H7 (cell line): ENCODE measurements around the gene HECW1. TPM values are rescaled to one million over a fixed set of nuclear protein-coding genes. Genes with fewer than 3 reads are reported as not detected.

Experiments used
- DNase-seq: peaks from one replicate; pipeline ENCODE4 v3.0.0; 2012
- H3K27me3 ChIP-seq: 2 replicates; pipeline ENCODE4 v1.6.0; 2011; ENCODE audit warnings: mild to moderate bottlenecking, low read length; ENCODE audit not compliant: control insufficient read depth, insufficient read depth
- H3K36me3 ChIP-seq: replicated peaks from 2 replicates; pipeline ENCODE4 v1.5.1; 2011; ENCODE audit warnings: low read length; ENCODE audit not compliant: control insufficient read depth, insufficient read depth
- H3K4me3 ChIP-seq: 2 replicates; pipeline ENCODE4 v1.5.1; 2011; ENCODE audit warnings: low read depth, mild to moderate bottlenecking, control low read depth, low read length, moderate library complexity; ENCODE audit not compliant: insufficient read depth
- total RNA-seq: library from RNA; depleted of rRNA; stranded (reverse); fragments of >200 nt; shearing (Covaris generic); gene quantifications from 2 replicates; pipeline ENCODE4 v1.2.3, GENCODE V29; 2014

The HECW1 gene
- total RNA-seq, 1 experiment from 2014 or later, result 4.3 TPM

- no peak for DNase-seq
- no peaks in the 10 kb centered on the region for H3K36me3 ChIP-seq
- H3K4me3 ChIP-seq, result no peak overlapping the region
- H3K27me3 ChIP-seq, result no peaks in the 10 kb centered on the region
Observed at GRCh38 chr7:43491123-43491522, 378.7 kb downstream of the HECW1 start.

GRCh38 chr7:43491984-43492383 lies 379.5 kb downstream of the HECW1 start:
- H3K36me3 ChIP-seq, result no peaks in the 10 kb centered on the region
- no peak overlapping the region for H3K4me3 ChIP-seq
- no peaks in the 10 kb centered on the region for H3K27me3 ChIP-seq
- no peak for DNase-seq

GRCh38 chr7:43492896-43493295 lies 380.4 kb downstream of the HECW1 start:
- no peaks in the 10 kb centered on the region for H3K36me3 ChIP-seq
- DNase-seq, result no peak
- no peaks in the 10 kb centered on the region for H3K27me3 ChIP-seq
- no peak overlapping the region for H3K4me3 ChIP-seq

GRCh38 chr7:43495572-43495971 lies 383.1 kb downstream of the HECW1 start:
- H3K27me3 ChIP-seq, result no peaks in the 10 kb centered on the region
- H3K4me3 ChIP-seq, result no peak overlapping the region

GRCh38 chr7:43496596-43496995 lies 384.1 kb downstream of the HECW1 start:
- H3K4me3 ChIP-seq, result no peak overlapping the region
- H3K27me3 ChIP-seq, result no peaks in the 10 kb centered on the region
- DNase-seq, result no peak
- no peaks in the 10 kb centered on the region for H3K36me3 ChIP-seq

More at GRCh38 chr7:43495572-43495971, 383.1 kb downstream of the HECW1 start:
- DNase-seq, result no peak
- H3K36me3 ChIP-seq, result no peaks in the 10 kb centered on the region

GRCh38 chr7:43501870-43502269 lies 389.4 kb downstream of the HECW1 start:
- H3K4me3 ChIP-seq, result no peak overlapping the region
- no peak for DNase-seq
- H3K36me3 ChIP-seq, result no peaks in the 10 kb centered on the region
- no peaks in the 10 kb centered on the region for H3K27me3 ChIP-seq

GRCh38 chr7:43502941-43503340 lies 390.5 kb downstream of the HECW1 start:
- H3K36me3 ChIP-seq, result no peaks in the 10 kb centered on the region
- H3K27me3 ChIP-seq, result no peaks in the 10 kb centered on the region
- H3K4me3 ChIP-seq, result no peak overlapping the region
- DNase-seq, result no peak

- Histone ChIP-seq H3K27me3 (no peaks in the 10 kb centered on the region), H3K4me3 (no peak overlapping the region), H3K36me3 (no peaks in the 10 kb centered on the region)
- no peak for DNase-seq
Observed at GRCh38 chr7:43505412-43505811, 393.0 kb downstream of the HECW1 start.

GRCh38 chr7:43506460-43506859 lies 394.0 kb downstream of the HECW1 start:
- H3K27me3 ChIP-seq, result no peaks in the 10 kb centered on the region
- no peak for DNase-seq
- H3K4me3 ChIP-seq, result no peak overlapping the region
- no peaks in the 10 kb centered on the region for H3K36me3 ChIP-seq

- Histone ChIP-seq H3K4me3 (no peak overlapping the region), H3K36me3 (no peaks in the 10 kb centered on the region), H3K27me3 (no peaks in the 10 kb centered on the region)
- no peak for DNase-seq
Observed at GRCh38 chr7:43508461-43508860, 396.0 kb downstream of the HECW1 start.

- Histone ChIP-seq H3K4me3 (no peak overlapping the region), H3K27me3 (no peaks in the 10 kb centered on the region), H3K36me3 (no peaks in the 10 kb centered on the region)
- DNase-seq, result no peak
Observed at GRCh38 chr7:43509906-43510305, 397.5 kb downstream of the HECW1 start.

- Histone ChIP-seq H3K36me3 (no peaks in the 10 kb centered on the region), H3K4me3 (no peak overlapping the region), H3K27me3 (no peaks in the 10 kb centered on the region)
- DNase-seq, result no peak
Observed at GRCh38 chr7:43511029-43511428, 398.6 kb downstream of the HECW1 start.

GRCh38 chr7:43511769-43512515 lies 399.5 kb downstream of the HECW1 start:
- no peaks in the 10 kb centered on the region for H3K36me3 ChIP-seq
- no peak overlapping the region for H3K4me3 ChIP-seq
- no peaks in the 10 kb centered on the region for H3K27me3 ChIP-seq
- no peak for DNase-seq

GRCh38 chr7:43513251-43513650 lies 400.8 kb downstream of the HECW1 start:
- no peak overlapping the region for H3K4me3 ChIP-seq
- no peaks in the 10 kb centered on the region for H3K27me3 ChIP-seq
- no peak for DNase-seq
- H3K36me3 ChIP-seq, result no peaks in the 10 kb centered on the region

- Histone ChIP-seq H3K4me3 (no peak overlapping the region), H3K36me3 (no peaks in the 10 kb centered on the region), H3K27me3 (no peaks in the 10 kb centered on the region)
- DNase-seq, result no peak
Observed at GRCh38 chr7:43516581-43517342, 404.3 kb downstream of the HECW1 start.
